ENCODE data around the gene GPR107. TPM values are rescaled to one million over a fixed set of nuclear protein-coding genes. Genes with fewer than 3 reads are reported as not detected.
A peak's percentile ranks its signal among the peaks of the same experiment; 100 is the strongest.

The GPR107 gene
- polyA plus RNA-seq, 3 donors, result 6.0 to 22.6 (median 6.0) TPM

DNA sequence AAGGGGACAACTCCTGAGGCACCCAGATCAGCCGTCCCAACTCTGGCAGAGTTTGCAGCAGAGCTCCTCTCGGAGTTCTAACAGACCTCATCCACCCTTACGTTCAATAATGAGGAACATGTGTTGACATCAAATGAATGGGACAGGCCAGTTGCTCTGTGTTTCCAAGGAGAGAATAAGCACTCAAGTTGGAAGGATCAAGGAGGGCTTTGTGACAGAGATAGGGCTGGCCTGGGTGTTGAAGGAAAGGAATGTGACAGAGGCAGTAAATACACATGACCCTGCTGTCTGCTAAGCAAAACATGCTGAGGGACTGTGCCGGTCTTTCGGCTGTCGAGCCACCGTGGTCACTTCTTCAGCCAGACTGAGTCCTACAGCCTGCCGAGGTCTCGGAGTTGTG lies 48.2 kb downstream of the GPR107 start:
- Mint-ChIP-seq H3K4me1 (peaks cover 7% of the 10 kb centered on the region), H3K4me3 (no peak overlapping the region), H3K27ac (no peak overlapping the region), H3K36me3 (peaks cover 77 to 100% of the 10 kb centered on the region in 2 donors), H3K9me3 (no peaks in the 10 kb centered on the region), H3K27me3 (ENCODE audit: low read depth in 3 of 3) (peaks cover 0 to 2% (median 0%) of the 10 kb centered on the region in 3 donors)
- peaks cover 74 to 97% of the 10 kb centered on the region in 2 donors for H3K36me3 ChIP-seq (replicated peaks in 1 of 2; ENCODE audit: control insufficient read depth in 1 of 2, insufficient read depth in 2 of 2, low read length in 2 of 2)
- no peaks in the 10 kb centered on the region for H3K27me3 ChIP-seq (ENCODE audit: control insufficient read depth in 2 of 2, insufficient read depth in 2 of 2, low read length in 2 of 2)
- intact Hi-C loops (cut with micrococcal nuclease), result loop anchor here in 1 of 2 donors (10.0 kb wide), 1 partner anchor 63 kb away; no protein-coding TSS in a partner anchor
- no peak overlapping the region for H3K4me3 ChIP-seq (replicated peaks in 1 of 3; ENCODE audit: low read depth in 2 of 3, low read length in 3 of 3)
- H4K20me1 ChIP-seq (ENCODE audit: insufficient read depth, low read length), result no peaks in the 10 kb centered on the region
- no peaks in the 10 kb centered on the region for H3K79me2 ChIP-seq (ENCODE audit: insufficient read depth, low read length)
- H3K27ac ChIP-seq (ENCODE audit: low read depth in 1 of 2, low read length in 2 of 2), result no peak overlapping the region
- H3K9me3 ChIP-seq (replicated peaks in 1 of 2; ENCODE audit: control insufficient read depth in 1 of 2, insufficient read depth in 1 of 2, low read length in 2 of 2), result no peaks in the 10 kb centered on the region
- no peak for DNase-seq
- 98% methylated on average over 4 of the region's 9 CpGs for WGBS (ENCODE audit: insufficient coverage)
- H3K4me1 ChIP-seq (ENCODE audit: control insufficient read depth in 1 of 2, insufficient read depth in 2 of 2, low read length in 2 of 2), result peaks cover 0 to 2% of the 10 kb centered on the region in 2 donors
- TF ChIP-seq, protein P1, sequence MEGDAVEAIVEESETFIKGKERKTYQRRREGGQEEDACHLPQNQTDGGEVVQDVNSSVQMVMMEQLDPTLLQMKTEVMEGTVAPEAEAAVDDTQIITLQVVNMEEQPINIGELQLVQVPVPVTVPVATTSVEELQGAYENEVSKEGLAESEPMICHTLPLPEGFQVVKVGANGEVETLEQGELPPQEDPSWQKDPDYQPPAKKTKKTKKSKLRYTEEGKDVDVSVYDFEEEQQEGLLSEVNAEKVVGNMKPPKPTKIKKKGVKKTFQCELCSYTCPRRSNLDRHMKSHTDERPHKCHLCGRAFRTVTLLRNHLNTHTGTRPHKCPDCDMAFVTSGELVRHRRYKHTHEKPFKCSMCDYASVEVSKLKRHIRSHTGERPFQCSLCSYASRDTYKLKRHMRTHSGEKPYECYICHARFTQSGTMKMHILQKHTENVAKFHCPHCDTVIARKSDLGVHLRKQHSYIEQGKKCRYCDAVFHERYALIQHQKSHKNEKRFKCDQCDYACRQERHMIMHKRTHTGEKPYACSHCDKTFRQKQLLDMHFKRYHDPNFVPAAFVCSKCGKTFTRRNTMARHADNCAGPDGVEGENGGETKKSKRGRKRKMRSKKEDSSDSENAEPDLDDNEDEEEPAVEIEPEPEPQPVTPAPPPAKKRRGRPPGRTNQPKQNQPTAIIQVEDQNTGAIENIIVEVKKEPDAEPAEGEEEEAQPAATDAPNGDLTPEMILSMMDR (IDR thresholded peaks at IDR 0.05), result no peak
- H3K4me2 ChIP-seq (replicated peaks; ENCODE audit: extremely low read depth, low read length, poor library complexity, severe bottlenecking), result no peak overlapping the region
- no peak overlapping the region for H3K9ac ChIP-seq (ENCODE audit: insufficient read depth, low read length, poor library complexity, severe bottlenecking)
- no peak overlapping the region for H2AFZ ChIP-seq (ENCODE audit: insufficient read depth, low read depth, low read length, poor library complexity, severe bottlenecking)

DNA sequence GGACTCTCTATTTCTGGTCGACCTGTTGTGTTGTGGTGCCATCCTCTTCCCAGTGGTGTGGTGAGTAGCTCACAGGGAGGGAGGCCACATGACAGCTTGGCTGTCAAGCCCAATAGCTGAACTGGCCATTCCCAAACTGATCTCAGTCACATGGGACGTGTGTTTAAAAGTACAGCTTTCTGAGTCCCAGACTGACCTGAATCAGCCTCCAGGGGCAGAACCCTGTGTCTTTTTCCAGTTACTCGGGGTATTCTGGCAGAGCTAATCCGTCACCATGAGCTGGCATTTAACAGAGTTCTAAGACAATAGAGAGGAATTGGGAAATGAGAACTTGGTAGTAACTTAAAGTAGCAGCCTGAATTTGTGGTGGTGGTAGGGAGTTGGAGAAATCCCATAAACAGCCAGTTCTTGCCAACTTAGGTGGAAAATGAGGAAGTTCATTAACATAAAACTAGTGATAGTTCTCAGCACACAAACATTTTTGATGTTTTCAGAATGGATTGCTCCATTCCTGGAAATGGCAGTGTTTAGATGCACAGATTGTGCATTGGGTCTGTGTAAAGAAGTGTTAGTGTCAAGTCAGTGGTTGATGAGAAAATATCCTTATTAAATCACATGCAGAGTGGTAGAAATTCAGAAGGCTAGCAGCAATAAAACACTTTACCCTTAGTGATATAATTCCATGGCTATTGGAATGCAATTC lies 50.9 kb downstream of the GPR107 start:
- no peak overlapping the region for H3K9ac ChIP-seq (ENCODE audit: insufficient read depth, low read length, poor library complexity, severe bottlenecking)
- peak overlapping the region in 1 of 2 donors; percentile 51 for H3K27ac ChIP-seq (ENCODE audit: low read depth in 1 of 2, low read length in 2 of 2)
- WGBS (ENCODE audit: insufficient coverage), result 33% methylated on average over 3 of the region's 4 CpGs
- H3K27me3 ChIP-seq (ENCODE audit: control insufficient read depth in 2 of 2, insufficient read depth in 2 of 2, low read length in 2 of 2), result no peaks in the 10 kb centered on the region
- no peaks in the 10 kb centered on the region for H3K9me3 Mint-ChIP-seq
- peaks cover 72 to 96% of the 10 kb centered on the region in 2 donors for H3K36me3 ChIP-seq (replicated peaks in 1 of 2; ENCODE audit: control insufficient read depth in 1 of 2, insufficient read depth in 2 of 2, low read length in 2 of 2)
- H3K27ac Mint-ChIP-seq, result peak overlapping the region in 6 of 7 donors; percentile 48 to 82 (median 80)
- H3K36me3 Mint-ChIP-seq, result peaks cover 78 to 98% of the 10 kb centered on the region in 2 donors
- intact Hi-C loops (cut with micrococcal nuclease), result loop anchor here in 1 of 2 donors (10.0 kb wide), 1 partner anchor 60 kb away; no protein-coding TSS in a partner anchor
- H3K4me3 Mint-ChIP-seq, result no peak overlapping the region
- no peak overlapping the region for H3K4me2 ChIP-seq (replicated peaks; ENCODE audit: extremely low read depth, low read length, poor library complexity, severe bottlenecking)
- no peak overlapping the region for H2AFZ ChIP-seq (ENCODE audit: insufficient read depth, low read depth, low read length, poor library complexity, severe bottlenecking)
- H3K27me3 Mint-ChIP-seq (ENCODE audit: low read depth in 3 of 3), result peaks cover 0 to 2% (median 2%) of the 10 kb centered on the region in 3 donors
- peaks cover 0 to 2% of the 10 kb centered on the region in 2 donors for H3K4me1 ChIP-seq (ENCODE audit: control insufficient read depth in 1 of 2, insufficient read depth in 2 of 2, low read length in 2 of 2)
- peaks cover 12% of the 10 kb centered on the region for H3K4me1 Mint-ChIP-seq
- H3K9me3 ChIP-seq (replicated peaks in 1 of 2; ENCODE audit: control insufficient read depth in 1 of 2, insufficient read depth in 1 of 2, low read length in 2 of 2), result no peaks in the 10 kb centered on the region
- H3K79me2 ChIP-seq (ENCODE audit: insufficient read depth, low read length), result no peaks in the 10 kb centered on the region
- no peak overlapping the region for H3K4me3 ChIP-seq (replicated peaks in 1 of 3; ENCODE audit: low read depth in 2 of 3, low read length in 3 of 3)
- peak in 2 of 3 donors; percentile 11 to 23 for DNase-seq
- TF ChIP-seq, protein P1 (IDR thresholded peaks at IDR 0.05), result no peak
- peaks cover 6% of the 10 kb centered on the region for H4K20me1 ChIP-seq (ENCODE audit: insufficient read depth, low read length)
